ENCODE data around the gene CDH23.

The CDH23 gene

DNA sequence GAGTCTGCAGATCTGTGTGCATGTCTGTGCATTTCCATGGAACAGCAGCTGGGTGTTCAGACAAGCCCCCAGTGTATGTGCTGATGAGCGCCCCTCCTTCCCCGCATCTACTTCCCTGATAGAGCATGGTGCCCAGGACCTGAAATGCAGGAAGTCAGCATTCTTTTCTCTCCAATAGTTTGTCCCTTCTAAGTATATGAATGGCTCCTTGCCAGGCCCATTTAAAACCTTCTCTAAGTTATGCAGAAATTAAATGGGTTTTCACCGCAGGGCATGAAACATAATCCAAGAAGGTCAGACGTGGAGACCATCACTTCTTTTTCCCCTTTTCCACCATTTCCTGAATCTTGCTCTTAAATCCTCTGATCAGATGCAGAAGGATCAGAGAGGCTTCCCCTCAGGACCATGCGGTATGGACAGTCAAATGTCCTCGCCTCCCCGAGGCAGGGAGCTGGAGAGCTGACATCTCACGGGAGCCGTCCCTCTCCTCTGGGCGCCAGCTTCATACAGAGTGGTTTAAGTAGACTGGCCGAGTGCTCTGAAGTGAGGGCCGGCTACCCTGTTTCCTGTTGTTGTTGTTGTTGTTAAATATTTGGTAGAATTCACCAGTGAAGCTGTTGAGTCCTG is 167.6 kb downstream of the CDH23 start:
- no peak for DNase-seq (ENCODE audit: low spot score)

DNA sequence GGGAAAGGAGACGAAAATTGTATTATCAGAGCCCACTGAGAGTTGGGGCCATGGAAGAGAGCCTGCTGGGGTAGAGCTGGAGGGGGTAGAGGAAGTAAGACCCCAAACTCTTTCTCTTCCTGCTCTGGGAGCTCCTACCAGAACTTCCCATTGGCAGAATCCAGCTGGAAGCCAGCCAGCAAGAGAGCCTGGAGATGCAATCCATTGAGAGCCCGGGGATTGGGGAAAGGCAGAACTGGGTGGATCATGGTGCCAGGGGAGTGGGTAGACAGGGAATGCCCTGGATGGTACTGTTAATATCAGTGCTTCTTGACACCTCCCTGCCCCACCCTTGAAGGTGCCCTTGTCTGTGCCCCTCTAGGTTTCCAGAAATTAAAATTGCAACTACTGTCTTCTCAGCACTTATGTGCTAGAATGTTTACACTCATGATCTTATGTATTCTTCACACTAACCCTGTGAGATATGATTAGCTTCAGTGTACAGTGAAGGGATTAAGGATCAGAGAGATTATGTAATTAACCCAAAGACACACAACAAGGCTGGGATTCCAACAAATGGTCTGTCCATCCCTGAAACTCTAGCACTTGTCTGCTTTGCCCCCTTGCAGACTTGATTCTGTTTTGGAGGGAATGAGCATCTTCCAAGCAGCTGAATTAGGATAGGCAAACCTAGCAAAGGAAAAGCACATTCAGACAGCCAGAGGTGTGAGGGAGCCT is 168.7 kb downstream of the CDH23 start:
- DNase-seq (ENCODE audit: low spot score) = no peak

DNA sequence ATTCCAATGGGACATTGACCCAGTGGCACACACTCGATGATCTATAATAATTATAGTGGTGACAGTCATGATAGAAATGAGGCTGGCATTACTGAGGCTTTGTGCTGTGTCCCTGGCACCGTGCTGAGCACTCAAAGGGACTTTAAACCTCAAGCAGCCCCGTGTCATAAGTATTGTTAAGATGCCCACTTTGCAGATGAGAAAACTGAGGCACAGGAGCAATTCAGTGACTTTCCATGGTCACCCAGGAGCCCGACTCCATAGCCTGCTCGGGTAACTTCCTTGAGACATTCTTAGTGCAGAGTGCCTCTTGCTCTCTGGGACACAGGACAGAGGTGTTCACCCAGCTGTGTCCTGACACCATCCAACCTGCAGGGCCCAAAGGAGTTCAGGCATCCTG is 170.3 kb downstream of the CDH23 start:
- no peak for DNase-seq (ENCODE audit: low spot score)

DNA sequence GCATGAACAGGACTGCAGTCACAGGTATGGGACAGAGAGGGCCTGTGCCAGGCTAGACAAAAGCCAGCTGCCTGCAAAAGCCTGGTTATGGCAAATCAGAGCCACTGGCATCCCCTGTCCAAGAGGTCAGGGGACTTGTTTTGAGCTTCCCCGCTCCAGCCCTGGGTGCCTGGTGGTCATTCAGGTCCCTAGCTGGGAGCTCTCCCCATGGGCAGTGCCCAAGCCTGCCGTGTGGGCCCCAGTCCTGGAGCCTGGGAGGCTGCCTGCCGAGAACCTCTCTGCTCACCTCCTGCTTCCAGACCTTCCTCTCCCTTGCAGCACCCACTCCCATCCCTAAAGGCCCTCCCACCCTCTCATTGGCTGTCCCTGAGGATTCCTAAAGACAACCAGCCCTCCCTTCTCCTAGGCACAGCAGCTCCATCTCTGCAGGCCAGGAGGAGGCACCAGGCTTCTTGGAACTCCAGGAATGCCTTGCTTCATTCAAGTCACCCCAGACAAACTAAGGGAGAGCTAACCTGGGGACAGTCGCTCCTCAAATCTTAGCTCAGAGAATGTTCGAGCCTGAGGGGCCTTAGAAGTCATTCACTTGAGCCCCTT is 172.3 kb downstream of the CDH23 start:
- no peak for DNase-seq (ENCODE audit: low spot score)

DNA sequence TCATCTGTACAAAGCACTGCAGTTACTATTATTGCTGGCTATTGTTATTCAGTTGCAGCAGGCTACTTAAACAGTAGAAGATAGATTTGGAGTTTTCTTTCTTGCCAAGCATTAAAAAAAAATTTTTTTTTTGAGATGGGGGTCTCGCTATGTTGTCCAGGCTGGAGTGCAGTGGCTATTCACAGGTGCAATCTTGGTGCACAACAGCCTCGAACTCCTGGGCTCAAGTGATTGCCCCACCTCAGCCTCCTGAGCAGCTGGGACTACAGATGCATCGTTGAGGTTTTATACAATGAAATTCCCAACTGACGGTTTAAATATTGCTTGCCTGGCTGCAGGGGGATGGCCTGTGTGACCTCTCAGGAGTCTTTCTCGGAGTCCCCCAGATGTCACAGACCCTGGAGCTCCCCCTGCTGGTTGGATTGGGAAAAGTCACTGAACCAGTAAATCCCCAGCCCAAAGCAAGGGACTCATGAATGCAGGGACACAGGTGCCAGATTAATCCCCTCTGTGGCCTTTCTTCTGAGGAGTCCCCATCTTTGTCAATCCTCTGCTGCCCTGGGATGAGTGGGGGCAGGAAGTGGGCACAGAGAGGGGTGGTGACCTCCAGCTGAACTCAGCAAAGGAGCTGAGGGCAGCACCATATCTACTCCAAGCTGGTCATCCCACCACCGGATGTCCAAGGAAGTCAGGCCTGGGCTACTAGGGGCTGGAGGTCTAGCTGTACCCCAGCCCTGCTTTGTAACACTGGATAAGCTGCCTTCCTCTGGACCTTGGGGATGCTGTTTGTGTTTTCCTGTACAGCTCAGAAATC is 173.3 kb downstream of the CDH23 start:
- DNase-seq (ENCODE audit: low spot score) = peak; percentile 57

DNA sequence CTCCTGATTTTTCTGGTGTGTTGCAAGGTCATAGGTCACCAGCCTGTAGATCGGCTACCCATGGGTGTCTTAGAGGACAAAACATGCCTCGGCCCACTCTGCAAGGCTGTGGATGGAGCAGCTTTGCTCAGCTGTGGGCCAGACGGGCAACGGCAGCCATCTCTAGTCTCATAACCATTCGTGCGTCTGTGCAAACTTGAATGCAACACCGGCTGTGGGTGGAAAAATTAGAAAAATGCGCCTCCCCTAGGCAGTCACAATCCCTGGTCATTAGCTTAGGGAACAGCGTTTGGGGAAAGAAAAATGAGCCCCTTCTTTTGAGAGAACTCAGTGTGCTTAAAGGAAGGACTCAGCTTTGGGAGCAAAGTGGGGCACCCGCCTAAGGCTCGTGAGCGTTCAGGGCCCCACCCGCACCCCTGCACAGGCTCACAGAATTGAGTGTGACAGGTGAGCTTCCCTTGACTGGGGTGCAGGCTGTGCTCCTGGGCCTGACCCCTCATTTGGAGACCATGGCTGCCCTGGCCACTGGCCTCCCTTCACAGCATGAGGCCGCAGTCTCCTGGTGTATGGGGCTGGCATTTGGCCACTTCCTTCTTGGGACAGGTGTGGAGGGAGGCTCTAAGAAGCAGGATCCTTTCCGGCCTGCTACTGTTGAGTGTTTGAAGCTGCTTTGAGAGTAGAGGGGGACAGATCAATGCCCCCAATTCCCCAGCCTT is 174.9 kb downstream of the CDH23 start:
- DNase-seq (ENCODE audit: low spot score) = no peak

DNA sequence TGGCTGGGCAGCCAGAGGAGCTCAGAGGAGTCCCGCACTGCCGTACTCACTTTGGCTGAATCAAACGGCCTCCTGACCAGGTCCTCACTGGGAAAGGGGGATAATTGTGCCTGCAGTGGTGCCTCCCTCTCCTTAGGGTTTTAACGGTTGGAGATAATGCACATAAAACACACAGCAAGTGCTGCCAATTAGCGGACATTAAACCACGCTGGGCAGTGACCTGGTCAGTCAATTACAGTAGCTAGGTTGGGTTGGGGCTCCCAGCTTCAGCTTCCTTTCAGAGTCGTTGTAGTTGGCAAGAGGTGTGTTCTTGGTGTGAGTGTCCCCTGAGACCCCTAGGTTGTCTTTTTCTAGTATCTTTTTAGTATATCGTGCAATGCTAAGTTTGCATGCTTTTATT is 176.2 kb downstream of the CDH23 start:
- DNase-seq (ENCODE audit: low spot score) = no peak

DNA sequence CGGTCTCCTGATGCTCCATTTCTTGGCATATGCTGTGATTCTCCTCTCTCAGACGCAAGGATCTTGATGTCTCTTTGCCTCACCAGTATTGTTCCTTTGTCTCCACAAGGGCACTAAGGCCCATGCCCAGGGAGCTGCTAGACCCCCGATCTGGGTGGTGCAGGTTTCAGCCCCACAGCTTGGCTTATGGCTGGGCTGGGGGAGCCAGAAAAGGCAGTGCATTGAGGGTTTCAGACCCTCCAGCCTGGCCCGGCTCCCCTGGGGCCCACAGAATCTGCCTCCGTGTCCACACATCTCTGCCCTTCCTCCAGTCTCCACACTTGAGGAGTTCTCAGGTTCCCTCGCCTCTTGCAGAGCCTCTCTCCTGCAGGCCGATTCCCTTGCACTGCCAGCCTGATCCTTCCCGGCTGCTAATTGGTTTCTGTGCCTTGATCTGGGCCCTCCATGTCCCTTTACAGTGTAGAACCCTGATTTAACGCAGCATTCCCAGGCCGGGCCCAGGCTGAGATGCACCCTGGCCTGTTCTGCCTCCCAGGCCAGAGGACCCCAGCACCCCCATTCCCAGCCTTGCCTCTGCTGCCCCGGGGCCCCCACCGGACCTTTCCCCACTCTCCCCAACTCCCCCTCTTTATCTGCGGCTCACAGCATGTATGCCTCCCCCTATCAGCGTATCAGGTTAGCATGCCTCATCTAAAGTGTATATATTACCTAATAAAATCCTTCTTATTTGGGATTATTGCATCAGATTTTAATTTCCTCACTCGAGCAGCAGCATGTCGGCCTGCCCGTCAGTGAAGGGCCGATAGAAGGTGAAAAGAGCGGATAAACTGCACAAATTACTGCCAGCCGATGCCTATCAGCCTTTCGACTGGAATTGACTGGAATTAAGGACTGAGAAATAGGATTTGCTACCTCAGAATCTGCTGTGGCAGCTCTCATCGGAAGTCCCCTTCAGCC is 177.1 kb downstream of the CDH23 start:
- no peak for DNase-seq (ENCODE audit: low spot score)

DNA sequence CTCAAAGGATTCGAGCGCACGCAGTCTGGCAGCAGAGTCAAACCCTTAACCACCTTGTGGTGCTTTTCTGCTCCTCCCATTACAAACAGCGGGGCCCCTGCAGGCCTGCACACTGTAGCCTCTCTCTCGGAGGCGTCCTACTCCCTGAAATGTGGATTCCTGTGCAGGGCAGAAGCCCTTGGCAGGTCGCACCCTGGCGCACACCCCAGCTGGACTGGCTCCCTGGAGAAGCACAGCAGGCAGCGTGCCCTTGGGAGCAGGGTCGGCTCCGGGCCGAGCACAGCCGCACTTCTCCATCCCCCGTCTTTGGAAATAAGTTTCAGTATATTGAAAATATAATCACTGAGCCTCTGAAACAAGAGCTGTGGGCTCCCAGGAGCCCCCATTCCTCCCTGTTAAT is 178.7 kb downstream of the CDH23 start:
- DNase-seq (ENCODE audit: low spot score) = no peak

DNA sequence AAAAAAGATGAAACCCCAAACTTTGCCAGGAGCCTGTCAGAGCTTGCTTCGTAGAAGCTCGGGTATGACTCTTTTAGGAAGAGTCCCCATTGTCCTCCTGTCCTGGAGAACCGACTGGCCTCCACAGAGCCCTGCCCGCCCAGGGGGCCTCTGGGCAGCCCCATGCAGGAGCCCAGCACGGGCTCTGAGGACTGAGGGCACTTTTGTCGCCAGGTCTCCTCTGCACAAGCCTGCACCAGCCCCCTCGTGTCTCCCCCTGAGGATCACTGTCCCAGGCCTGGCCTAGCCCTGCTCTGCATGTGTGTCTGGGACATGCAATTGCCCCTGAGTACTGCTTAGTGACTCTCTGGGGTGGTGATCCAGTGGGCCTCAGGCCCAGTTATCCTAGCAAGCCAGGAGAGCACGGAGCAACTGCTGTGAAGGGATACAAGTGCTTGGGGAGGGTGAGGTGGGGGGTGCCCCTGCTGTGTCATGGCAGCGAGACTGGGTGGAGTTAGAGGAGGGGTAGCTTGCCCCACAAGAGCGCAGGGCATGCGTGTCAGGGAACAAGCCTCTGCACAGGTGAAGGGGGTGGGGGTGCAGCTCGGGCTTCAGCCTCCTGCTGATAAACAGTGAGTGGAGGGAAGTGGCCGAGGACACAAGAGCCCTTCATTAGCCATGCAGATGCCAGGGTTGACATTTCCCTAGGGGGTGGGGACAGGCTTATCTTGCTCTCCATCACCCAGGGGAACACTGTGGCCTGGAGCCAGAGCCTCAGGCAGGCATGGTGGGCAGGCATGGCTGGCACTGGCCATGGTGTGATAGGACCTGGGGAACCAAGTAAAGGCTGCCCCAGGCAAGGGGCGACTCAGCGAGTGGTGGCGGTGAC is 179.4 kb downstream of the CDH23 start:
- no peak for DNase-seq (ENCODE audit: low spot score)

DNA sequence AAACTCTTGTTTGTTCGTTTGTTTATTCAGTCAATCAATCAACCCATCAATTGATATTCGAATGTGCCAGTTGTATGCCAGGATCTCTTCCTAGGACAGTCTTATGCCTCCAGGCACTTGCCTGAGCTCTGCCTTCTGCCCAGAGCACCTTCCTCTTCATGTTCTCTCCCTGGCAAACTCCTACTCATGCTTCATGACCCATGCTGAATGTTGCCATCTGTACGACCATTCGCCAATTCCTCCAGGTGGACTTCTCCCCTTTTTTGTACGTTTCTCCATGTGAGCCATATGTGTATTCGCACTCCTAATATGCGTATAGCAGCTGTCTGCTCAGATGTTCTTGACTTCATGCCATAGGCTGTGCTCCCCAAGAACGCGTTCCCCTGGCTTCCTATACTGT is 180.1 kb downstream of the CDH23 start:
- no peak for DNase-seq (ENCODE audit: low spot score)

DNA sequence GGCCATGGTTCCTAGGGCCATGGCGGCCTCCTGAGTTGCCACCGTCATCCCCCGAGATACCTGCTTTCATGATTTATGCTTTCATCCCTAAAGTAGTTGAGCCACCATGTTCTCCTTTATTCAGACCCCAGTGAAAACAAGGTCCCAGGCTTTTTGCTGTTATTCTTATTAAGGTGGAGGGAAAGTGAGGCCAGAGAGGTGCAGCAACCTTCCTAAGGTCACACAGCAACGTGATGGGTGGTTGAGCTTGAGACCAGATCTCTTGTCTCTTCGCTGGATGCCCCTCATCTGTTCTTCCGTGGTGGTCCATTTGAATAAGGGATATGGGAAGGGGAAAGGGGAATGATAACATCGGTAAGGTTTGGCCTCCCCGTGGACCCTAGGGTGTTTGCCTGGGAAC is 180.6 kb downstream of the CDH23 start:
- DNase-seq (ENCODE audit: low spot score) = no peak

DNA sequence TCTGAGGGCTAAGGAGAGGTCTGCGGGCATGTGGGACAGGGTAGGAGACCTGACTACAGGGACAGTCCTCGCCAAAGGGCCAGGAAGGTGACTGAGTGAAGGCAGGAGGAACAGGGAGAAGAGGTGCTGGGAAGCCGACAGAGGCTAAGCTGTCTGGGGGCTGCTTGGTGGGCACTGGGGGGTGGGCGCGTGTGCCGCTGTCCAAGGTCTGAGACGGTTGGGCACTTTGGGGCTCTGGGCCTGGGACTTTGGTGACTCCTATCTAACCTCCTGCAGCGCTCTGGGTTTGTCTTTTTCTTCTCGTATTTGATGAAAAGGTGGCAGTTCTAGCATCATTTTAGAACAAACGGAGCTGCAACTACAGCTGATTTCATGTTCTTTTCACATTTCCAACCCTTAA is 181.3 kb downstream of the CDH23 start:
- no peak for DNase-seq (ENCODE audit: low spot score)

DNA sequence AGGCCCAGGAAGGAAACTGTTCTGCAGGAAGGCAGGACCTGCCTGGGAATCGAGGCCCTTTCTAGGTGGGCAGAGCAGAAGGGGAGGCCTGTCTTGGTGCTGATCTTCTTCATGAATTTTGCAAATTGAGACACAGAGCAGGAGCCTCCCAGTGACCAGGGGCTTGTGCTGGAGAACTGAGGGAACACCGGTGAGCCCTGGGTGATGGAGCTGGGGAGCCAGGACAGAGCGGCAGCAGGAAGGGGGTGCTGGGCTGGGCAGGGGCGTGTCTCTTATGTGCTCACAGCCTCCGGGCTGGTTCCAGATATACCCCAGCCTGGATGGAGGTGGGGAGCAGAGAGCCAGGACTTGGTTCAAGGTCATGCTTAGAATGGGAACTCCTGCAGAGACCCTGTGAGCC is 182.9 kb downstream of the CDH23 start:
- DNase-seq (ENCODE audit: low spot score) = no peak

DNA sequence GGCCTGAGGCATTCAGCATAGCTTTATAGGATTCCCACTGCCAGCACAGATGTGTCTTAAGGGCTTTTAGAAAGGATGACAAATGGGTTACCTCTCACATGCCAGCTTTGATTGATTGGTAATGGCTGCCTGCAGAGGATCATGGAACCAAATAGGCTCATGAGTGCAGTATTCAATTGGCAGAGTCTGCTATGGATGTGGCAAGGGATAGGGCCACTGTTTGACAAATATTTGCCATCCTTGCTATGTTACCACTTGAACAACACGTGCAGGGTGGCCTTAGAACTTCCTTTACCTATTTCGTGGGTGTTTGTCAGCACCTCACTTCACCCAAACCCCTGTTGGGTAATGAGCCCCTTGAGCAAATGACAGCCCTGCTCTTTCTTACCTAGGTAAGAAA is 183.7 kb downstream of the CDH23 start:
- no peak for DNase-seq (ENCODE audit: low spot score)

DNA sequence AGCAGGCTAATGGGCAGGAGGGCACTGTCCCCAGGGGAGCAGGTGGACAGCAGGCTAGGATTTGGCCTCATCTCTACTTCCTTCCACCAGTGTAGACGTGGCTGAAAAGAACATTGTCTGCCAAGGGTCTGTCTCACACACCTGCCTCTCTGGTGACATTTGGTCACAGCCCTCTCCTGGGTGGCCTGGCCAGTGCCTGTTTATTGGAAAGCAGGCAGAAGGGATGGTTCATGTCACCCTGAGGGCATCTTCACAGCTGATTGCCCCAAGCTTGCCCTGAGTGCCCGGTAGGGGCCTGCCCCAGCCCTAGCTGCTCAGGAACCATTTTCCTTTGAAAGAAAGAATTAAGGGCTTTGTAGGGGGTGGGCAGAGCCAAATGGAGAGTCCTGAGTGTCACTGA is 184.2 kb downstream of the CDH23 start:
- no peak for DNase-seq (ENCODE audit: low spot score)

DNA sequence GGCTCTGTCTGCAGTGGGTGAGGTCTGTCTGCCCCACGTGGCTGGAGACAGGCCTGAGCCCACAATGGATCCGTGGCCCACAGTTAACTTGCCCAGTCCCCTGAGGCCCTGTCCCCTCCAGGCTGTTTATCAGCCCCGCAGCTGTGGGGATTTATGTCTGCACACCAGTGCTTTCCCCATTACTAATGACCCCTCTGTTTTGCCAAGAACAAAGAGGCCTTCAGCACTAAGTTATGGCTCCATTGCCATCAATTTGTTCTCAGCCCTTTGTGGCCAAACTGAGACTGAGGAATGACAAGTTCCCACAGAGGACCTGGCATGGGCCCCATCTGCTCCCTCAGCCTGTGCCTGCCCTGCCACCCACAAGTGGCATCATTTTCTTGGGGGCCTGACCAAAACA is 184.7 kb downstream of the CDH23 start:
- no peak for DNase-seq (ENCODE audit: low spot score)

DNA sequence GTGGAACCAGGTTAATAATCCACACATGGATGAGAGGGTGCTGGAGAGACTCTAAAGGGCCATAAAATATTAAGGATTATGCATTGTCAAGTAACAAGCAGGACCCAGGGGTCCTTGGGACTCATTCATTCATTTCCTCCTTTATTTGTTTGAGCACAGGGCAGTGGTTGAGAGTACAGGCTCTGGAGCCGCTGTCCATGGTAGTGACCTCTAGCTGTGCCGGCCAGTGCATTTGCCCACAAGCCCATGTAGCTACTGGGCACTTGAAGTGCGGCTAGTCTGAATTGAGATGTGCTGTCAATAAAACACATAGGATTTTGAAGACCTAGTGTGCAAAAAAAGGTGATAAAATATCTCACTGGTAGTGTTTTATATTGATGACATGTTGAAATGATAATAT is 185.3 kb downstream of the CDH23 start:
- DNase-seq (ENCODE audit: low spot score) = no peak

DNA sequence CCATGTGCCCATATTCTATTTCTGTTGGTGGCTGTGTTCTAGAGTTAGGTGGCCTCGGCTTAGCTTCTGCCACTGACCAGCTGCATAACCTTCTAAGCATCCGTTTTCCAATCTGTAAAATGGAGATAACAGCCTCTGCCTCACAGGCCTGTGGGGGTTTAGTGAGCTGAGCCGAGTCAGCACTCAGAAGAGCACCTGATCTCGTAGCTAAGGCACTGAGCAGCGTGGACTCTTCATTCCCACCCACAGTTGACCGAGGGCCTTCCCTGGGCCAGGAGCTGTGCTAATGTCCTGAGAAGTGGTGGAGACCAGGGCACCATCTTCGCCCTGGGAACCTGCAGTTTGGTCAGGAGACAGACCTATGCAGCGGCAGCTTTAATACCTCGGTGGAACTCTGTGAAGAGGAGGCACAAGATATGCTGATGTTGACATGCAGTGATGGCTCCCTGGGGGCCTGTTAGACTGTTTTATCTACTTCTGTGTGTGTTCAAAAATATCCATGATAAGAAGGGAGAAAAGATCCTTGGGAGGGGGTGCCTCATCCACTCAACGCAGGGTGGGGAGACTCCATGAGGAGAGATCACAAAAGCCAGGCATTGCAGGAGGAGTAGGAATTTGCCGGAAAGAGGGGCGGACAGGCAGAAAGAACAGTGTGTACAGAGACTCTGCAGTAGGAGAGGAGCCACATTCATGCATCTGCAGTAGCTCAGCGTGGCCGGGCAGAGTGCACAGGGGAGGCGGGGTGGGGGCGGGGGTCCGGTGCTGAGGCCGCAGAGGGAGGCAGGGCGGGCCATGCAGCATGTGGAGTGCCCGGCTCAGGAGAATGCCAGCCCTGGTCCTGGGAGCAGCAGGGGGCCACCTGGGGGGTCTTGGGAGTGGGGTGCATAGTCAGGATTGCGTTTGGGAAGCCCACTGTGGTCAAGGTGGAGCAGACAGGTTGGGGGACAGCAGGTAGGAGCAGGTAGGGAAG is 186.1 kb downstream of the CDH23 start:
- no peak for DNase-seq (ENCODE audit: low spot score)

All from COLO829 (cell line).